Left ventricle myocardium inferior (tissue), 1 donor: Measurements from ENCODE around the gene UCKL1. TPM values are rescaled to one million over a fixed set of nuclear protein-coding genes. Genes with fewer than 3 reads are reported as not detected.

Experiments
- DNase-seq: peaks from one replicate; pipeline ENCODE4 v3.0.0-alpha.2; 2020
- H3K27ac ChIP-seq: fragments of 200-600 bp; replicated peaks from 2 replicates; pipeline ENCODE4 v1.8.0; 2021
- H3K27me3 ChIP-seq: fragments of 200-600 bp; 2 replicates; pipeline ENCODE4 v1.8.0; 2021; ENCODE audit warnings: low read depth
- H3K36me3 ChIP-seq: fragments of 200-600 bp; 2 replicates; pipeline ENCODE4 v1.8.0; 2021
- H3K4me1 ChIP-seq: fragments of 200-600 bp; 2 replicates; pipeline ENCODE4 v1.8.0; 2021
- H3K4me3 ChIP-seq: fragments of 200-600 bp; 2 replicates; pipeline ENCODE4 v1.8.0; 2021; ENCODE audit warnings: mild to moderate bottlenecking, moderate library complexity
- H3K9me3 ChIP-seq: fragments of 200-600 bp; replicated peaks from 2 replicates; pipeline ENCODE4 v1.8.0; 2021
- CTCF ChIP-seq: fragments of 200-600 bp; IDR thresholded peaks from 2 replicates; pipeline ENCODE4 v1.8.0; 2021; ENCODE audit warnings: antibody characterized with exemption, mild to moderate bottlenecking, borderline replicate concordance
- intact Hi-C: fragments of 100-400 bp; cut with micrococcal nuclease; formaldehyde crosslinking; loops from one replicate; pipeline ENCODE4 v1.11.0; 2022
- total RNA-seq: library from RNA; stranded (reverse); fragmentation: NEBNext Ultra II Directional; extraction: Animal tissue kit (Norgen Biotek cat#: 25700); gene quantifications from one replicate; pipeline ENCODE4 v1.2.1, GENCODE V29; 2021
- donor health status: DM: no; HTN: yes; CAD: no; lungs with severe emphysema.

Gene UCKL1
- total RNA-seq, 1 donor from 2014 or later: 41.0 TPM

DNA sequence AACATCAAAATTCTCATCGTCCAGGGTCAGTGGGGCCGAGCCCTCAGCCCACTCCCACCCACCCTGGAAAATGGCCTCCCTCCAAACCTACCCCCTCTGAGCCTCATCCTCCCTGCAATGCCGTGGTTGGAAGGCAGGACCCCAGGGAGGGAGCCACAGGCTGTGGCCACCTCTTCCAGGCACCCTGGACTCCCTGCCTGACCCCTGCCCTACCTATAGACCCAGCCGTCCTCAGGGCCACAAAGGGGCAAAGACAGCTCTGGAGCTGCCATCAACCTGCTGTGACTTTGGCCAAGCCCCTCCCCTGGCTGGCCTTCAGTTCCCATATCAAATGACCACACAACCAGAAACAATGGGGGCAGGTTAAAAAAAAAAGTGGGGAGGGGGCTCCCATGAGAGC, 2.3 kb upstream of the UCKL1 start:
- no peak overlapping the region for H3K27ac ChIP-seq
- peaks cover 35% of the 10 kb centered on the region for H3K36me3 ChIP-seq
- TF ChIP-seq CTCF: no peak

DNA sequence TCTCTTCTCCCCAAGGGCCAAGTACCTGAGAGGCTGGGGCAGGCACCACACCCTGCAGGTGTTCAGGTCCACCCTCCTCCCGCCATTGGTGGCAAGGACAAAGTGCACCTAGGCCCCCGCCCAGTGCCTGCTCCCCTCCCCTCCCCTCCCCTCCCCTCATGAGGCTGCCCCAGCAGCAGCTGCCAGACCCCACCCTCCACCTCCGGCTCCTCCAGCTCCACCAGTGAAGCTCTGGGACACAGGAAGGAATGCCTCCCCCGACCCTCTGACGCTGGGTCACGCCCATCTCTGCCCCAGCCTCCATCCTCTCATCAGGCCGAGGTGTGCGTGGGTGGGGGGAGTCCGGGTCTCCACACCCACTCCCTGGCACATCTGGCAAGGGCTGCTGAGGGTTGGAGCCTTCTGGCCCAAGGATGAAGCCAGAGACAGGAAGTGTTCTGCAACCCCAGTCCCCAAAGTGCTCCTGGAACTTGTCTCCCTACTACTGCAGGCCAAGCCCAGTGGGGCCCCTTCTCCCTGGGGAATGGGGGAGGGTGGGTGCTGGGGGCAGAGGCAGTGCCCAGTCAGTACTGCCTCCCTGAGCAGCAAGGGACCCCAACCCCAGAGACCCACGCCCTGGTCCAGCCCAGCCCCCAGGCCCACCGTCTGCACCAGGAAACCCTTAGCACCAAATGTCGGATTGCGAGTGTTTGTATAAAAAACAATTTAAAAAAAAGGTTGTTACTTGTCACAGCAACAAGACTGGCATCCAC, 1.6 kb upstream of the UCKL1 start:
- H3K4me3 ChIP-seq: peak overlapping the region; percentile 93
- no peaks in the 10 kb centered on the region for H3K27me3 ChIP-seq
- peak overlapping the region; percentile 61 for H3K27ac ChIP-seq
- DNase-seq: no peak
- H3K4me1 ChIP-seq: peaks cover 49% of the 10 kb centered on the region
- no peaks in the 10 kb centered on the region for H3K9me3 ChIP-seq
- TF ChIP-seq CTCF: no peak
- intact Hi-C loops: no loop called here
- peaks cover 29% of the 10 kb centered on the region for H3K36me3 ChIP-seq

More for the DNA sequence above, 2.3 kb upstream of the UCKL1 start:
- no peak overlapping the region for H3K4me3 ChIP-seq
- H3K27me3 ChIP-seq: no peaks in the 10 kb centered on the region
- intact Hi-C loops: no loop called here
- no peak for DNase-seq
- peaks cover 43% of the 10 kb centered on the region for H3K4me1 ChIP-seq
- no peaks in the 10 kb centered on the region for H3K9me3 ChIP-seq

DNA sequence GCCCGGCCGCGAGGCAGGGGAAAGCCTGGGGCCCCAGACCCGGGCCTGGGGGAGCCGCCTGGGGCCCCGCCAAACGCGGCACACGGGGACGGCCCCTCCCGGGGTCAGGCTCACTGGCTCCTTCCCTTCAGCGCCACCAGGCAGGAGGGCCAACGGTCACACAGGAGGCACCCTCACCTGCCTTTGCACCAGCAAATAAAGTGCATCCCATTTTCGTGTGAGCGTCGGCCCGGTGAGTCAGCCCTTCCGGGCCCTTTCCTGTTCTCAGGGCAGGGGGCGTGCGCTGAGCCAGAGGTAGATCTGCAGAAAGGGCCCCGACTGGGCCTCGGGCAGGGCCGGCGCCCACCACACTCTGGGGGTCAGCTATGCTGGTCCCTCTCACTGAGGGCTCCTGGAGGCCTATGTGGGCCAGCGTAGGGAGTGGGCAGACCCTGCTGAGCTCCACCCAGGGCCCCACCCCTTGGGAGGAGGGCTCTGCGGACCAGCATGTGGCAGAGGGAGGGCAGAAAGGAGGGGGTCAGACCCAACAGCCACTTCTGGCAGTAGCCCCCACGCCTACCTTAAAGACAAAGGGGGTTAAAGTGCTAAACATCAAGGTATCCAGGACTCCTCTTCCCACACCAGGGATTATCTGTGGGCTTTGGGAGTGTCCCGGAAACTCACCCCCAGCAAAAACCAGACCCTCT, 931 bp upstream of the UCKL1 start:
- H3K27ac ChIP-seq: peak overlapping the region; percentile 61
- H3K27me3 ChIP-seq: no peaks in the 10 kb centered on the region
- peak overlapping the region; percentile 93 for H3K4me3 ChIP-seq
- intact Hi-C loops: no loop called here
- no peaks in the 10 kb centered on the region for H3K9me3 ChIP-seq
- no peak for TF ChIP-seq CTCF
- H3K36me3 ChIP-seq: peaks cover 26% of the 10 kb centered on the region
- DNase-seq: peak; percentile 65
- peaks cover 56% of the 10 kb centered on the region for H3K4me1 ChIP-seq

GRCh38 chr20:63956664-63957003, 418 bp upstream of the UCKL1 start:
- no peaks in the 10 kb centered on the region for H3K9me3 ChIP-seq
- intact Hi-C loops: no loop called here
- peaks cover 21% of the 10 kb centered on the region for H3K36me3 ChIP-seq
- H3K4me3 ChIP-seq: peak overlapping the region; percentile 93
- DNase-seq: no peak
- peaks cover 61% of the 10 kb centered on the region for H3K4me1 ChIP-seq
- no peaks in the 10 kb centered on the region for H3K27me3 ChIP-seq
- H3K27ac ChIP-seq: peak overlapping the region; percentile 61
- TF ChIP-seq CTCF: no peak

DNA sequence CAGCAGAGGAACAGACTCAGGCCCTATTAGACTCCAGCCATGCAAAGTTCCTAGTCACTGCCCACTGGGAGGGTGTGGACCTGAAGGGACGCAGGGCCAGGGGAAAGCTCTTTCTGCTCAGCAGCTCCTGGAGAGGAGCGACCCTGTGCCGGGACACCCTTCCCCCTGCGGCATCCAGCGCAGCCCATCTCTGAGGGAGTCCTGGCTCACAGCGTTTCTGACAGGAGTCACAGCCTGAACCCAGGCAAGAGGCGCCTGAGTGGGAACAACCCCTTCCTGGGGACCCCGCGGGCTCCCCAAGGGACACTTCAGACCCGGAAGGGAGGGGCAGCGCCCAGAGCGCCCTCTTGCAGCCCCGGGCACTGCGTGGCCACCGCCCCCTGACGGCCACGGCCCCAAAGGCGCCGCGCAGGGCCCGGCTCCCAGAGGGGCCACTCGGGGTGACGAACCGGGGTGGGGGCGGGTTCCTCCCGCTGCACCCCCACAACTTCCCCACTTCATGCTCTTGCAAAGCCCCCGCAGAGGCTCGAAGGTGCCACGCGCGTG, 862 bp downstream of the UCKL1 start:
- H3K4me1 ChIP-seq: peaks cover 74% of the 10 kb centered on the region
- intact Hi-C loops: no loop called here

More for the DNA sequence above, 862 bp downstream of the UCKL1 start:
- H3K4me3 ChIP-seq: peak overlapping the region; percentile 93
- peak; percentile 53 for DNase-seq
- H3K36me3 ChIP-seq: peaks cover 16% of the 10 kb centered on the region
- H3K27ac ChIP-seq: peak overlapping the region; percentile 98
- TF ChIP-seq CTCF: peak; percentile 60
- no peaks in the 10 kb centered on the region for H3K9me3 ChIP-seq
- H3K27me3 ChIP-seq: no peaks in the 10 kb centered on the region
